WTC11 (cell line): ENCODE data around the gene GAPDHS. TPM values are rescaled to one million over a fixed set of nuclear protein-coding genes. Genes with fewer than 3 reads are reported as not detected.
A peak's percentile ranks its signal among the peaks of the same experiment; 100 is the strongest.

Experiments
- ATAC-seq: fragments of 200-7000 bp; cut with Tn5 transposase; 2 replicates; pipeline ENCODE4 v1.10.0; 2021; ENCODE audit warnings: mild to moderate bottlenecking, moderate library complexity
- CTCF ChIA-PET: fragments of 300-600 bp; sonication (Branson Sonifier 250); formaldehyde crosslinking; loops from one replicate; lab custom pipeline; 2021; ENCODE audit warnings: antibody characterized with exemption; lab: Charles Lee
- POLR2A ChIA-PET: fragments of 350-600 bp; sonication (Branson Sonifier 250); formaldehyde crosslinking; loops from one replicate; lab custom pipeline; 2021; ENCODE audit warnings: antibody characterized with exemption; lab: Charles Lee
- DNase-seq: peaks from one replicate; pipeline ENCODE4 v3.0.0; 2021; ENCODE audit warnings: low spot score
- H3K27ac Mint-ChIP-seq: 2 replicates; pipeline ENCODE4 v1.8.0; 2021; ENCODE audit warnings: mixed read lengths
- H3K27me3 Mint-ChIP-seq: 2 replicates; pipeline ENCODE4 v1.8.0; 2021; ENCODE audit warnings: low read depth, mild to moderate bottlenecking, moderate library complexity, mixed read lengths
- H3K36me3 Mint-ChIP-seq: 2 replicates; pipeline ENCODE4 v1.8.0; 2021; ENCODE audit warnings: mixed read lengths
- H3K4me1 Mint-ChIP-seq: 2 replicates; pipeline ENCODE4 v1.8.0; 2022; ENCODE audit warnings: mixed read lengths
- H3K4me3 Mint-ChIP-seq: 2 replicates; pipeline ENCODE4 v1.8.0; 2021; ENCODE audit warnings: mild to moderate bottlenecking, moderate library complexity, mixed read lengths
- H3K9me3 Mint-ChIP-seq: 2 replicates; pipeline ENCODE4 v1.8.0; 2021; ENCODE audit warnings: mixed read lengths
- CBFB ChIP-seq: sonication (generic); formaldehyde crosslinking; IDR thresholded peaks from 2 replicates; pipeline ENCODE4 v1.8.1; 2022; ENCODE audit warnings: mild to moderate bottlenecking, low read depth, missing genetic modification reagents
- EMX1 ChIP-seq: fragments of 250-450 bp; sonication (Bioruptor Pico); IDR thresholded peaks from 2 replicates; pipeline ENCODE4 v1.8.0; 2021; ENCODE audit warnings: mild to moderate bottlenecking
- ESRRA ChIP-seq: sonication (generic); formaldehyde crosslinking; IDR thresholded peaks from 2 replicates; pipeline ENCODE4 v1.8.1; 2022; ENCODE audit warnings: mild to moderate bottlenecking, missing genetic modification reagents, borderline replicate concordance
- GABPB1 ChIP-seq: sonication (generic); formaldehyde crosslinking; IDR thresholded peaks from 2 replicates; pipeline ENCODE4 v1.8.1; 2023; ENCODE audit warnings: mild to moderate bottlenecking, missing genetic modification reagents
- GRHL2 ChIP-seq: fragments of 250-450 bp; sonication (Bioruptor Pico); IDR thresholded peaks from 2 replicates; pipeline ENCODE4 v1.8.0; 2022; ENCODE audit warnings: mild to moderate bottlenecking, moderate library complexity; ENCODE audit not compliant: insufficient replicate concordance, severe bottlenecking
- GTF2I ChIP-seq: fragments of 250-450 bp; sonication (Bioruptor Pico); conservative IDR thresholded peaks from 2 replicates; pipeline ENCODE4 v1.4.0; 2021; ENCODE audit warnings: mild to moderate bottlenecking
- JUN ChIP-seq: sonication (generic); formaldehyde crosslinking; IDR thresholded peaks from 2 replicates; pipeline ENCODE4 v1.8.0; 2023; ENCODE audit warnings: mild to moderate bottlenecking, missing genetic modification reagents
- NR1H2 ChIP-seq: sonication (generic); formaldehyde crosslinking; IDR thresholded peaks from 2 replicates; pipeline ENCODE4 v1.9.0; 2021; ENCODE audit warnings: mild to moderate bottlenecking, moderate library complexity, missing genetic modification reagents
- SP1 ChIP-seq: sonication (generic); formaldehyde crosslinking; conservative IDR thresholded peaks from 2 replicates; pipeline ENCODE4 v1.8.1; 2022; ENCODE audit warnings: missing genetic modification reagents
- TEAD4 ChIP-seq: sonication (generic); formaldehyde crosslinking; IDR thresholded peaks from 2 replicates; pipeline ENCODE4 v1.8.0; 2022; ENCODE audit warnings: mild to moderate bottlenecking, missing genetic modification reagents
- ZNF232 ChIP-seq: sonication (generic); formaldehyde crosslinking; IDR thresholded peaks from 2 replicates; pipeline ENCODE4 v1.8.0; 2022; ENCODE audit warnings: mild to moderate bottlenecking, missing genetic modification reagents
- total RNA-seq: library from RNA; stranded (reverse); gene quantifications from 3 replicates; pipeline ENCODE4 v1.2.3, GENCODE V29; 2021
- TF ChIP-seq, protein P1 (sequence below): sonication (generic); formaldehyde crosslinking; conservative IDR thresholded peaks from 2 replicates; pipeline ENCODE4 v1.8.1; 2023; ENCODE audit warnings: mild to moderate bottlenecking, low read depth, missing genetic modification reagents, moderate library complexity
- TF ChIP-seq, protein P2 (sequence below): sonication (generic); formaldehyde crosslinking; IDR thresholded peaks from 2 replicates; pipeline ENCODE4 v1.8.1; 2023; ENCODE audit warnings: mild to moderate bottlenecking, missing genetic modification reagents
- TF ChIP-seq, protein P3 (sequence below): sonication (generic); formaldehyde crosslinking; IDR thresholded peaks from 2 replicates; pipeline ENCODE4 v1.8.1; 2023; ENCODE audit warnings: mild to moderate bottlenecking, missing genetic modification reagents, moderate library complexity
- TF ChIP-seq, protein P4 (sequence below): sonication (generic); formaldehyde crosslinking; IDR thresholded peaks from 2 replicates; pipeline ENCODE4 v1.8.0; 2022; ENCODE audit warnings: missing genetic modification reagents
- TF ChIP-seq, protein P5 (sequence below): sonication (generic); formaldehyde crosslinking; IDR thresholded peaks from 2 replicates; pipeline ENCODE4 v1.8.1; 2022; ENCODE audit warnings: missing genetic modification reagents, borderline replicate concordance
- TF ChIP-seq, protein P6 (sequence below): sonication (generic); formaldehyde crosslinking; IDR thresholded peaks from 2 replicates; pipeline ENCODE4 v1.8.0; 2022; ENCODE audit warnings: mild to moderate bottlenecking, missing genetic modification reagents

GAPDHS gene
- total RNA-seq, 1 experiment from 2014 or later, result 0.20 TPM

DNA sequence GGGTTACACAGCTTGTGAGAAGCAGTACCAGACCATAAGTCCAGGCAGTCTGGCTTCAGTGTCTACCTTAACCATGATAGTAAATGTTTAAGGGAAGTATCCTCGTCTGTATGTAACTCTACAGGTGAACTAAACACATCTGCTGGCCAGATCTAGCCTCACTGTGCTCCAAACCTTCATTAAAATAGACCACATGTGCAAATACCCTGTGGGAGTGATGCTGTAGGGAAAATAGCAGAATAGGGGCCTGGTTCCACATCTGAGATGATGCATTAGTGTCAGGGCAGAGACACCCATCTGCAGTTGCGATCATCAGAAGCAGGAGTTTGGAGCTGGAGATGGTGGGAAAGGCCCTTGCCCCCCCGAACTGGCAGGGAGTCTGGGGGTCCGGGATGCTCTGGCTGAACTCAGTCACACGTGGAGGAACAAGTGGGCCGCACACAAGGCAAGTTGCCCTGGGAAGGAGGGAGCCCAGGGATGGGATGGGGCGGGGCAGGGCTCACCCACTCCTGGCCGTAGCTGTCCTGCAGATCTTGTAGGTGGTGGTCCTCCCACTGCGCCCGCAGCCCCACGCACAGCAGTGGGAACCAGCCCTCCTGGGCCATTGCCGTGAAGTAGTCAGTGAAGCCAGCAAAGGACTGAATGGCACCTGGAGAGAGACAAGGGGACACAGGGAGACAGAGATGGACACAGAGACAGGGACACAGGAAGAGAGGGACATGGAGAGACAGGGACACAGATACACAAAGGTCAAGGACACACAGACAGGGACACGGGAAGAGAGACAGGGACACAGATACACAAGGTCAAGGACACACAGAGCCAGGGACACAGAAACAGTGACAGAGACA lies 19.5 kb downstream of the GAPDHS start:
- Mint-ChIP-seq H3K27me3 (peaks cover 16% of the 10 kb centered on the region), H3K4me1 (peaks cover 14% of the 10 kb centered on the region), H3K9me3 (no peaks in the 10 kb centered on the region), H3K36me3 (0 out of 2 replicates have a peak, but pooled peaks cover 3% of the 10 kb centered on the region), H3K27ac (peak overlapping the region; percentile 17; the same call in 1 of the 2 replicates), H3K4me3 (no peak overlapping the region)
- CTCF ChIA-PET, result interaction anchor here (0.8 to 1.4 kb wide), 3 partner anchors 40 to 121 kb away, joined by 3 to 4 read pairs (median 4); no protein-coding TSS in a partner anchor
- no peak for ATAC-seq
- TF ChIP-seq, protein P1, sequence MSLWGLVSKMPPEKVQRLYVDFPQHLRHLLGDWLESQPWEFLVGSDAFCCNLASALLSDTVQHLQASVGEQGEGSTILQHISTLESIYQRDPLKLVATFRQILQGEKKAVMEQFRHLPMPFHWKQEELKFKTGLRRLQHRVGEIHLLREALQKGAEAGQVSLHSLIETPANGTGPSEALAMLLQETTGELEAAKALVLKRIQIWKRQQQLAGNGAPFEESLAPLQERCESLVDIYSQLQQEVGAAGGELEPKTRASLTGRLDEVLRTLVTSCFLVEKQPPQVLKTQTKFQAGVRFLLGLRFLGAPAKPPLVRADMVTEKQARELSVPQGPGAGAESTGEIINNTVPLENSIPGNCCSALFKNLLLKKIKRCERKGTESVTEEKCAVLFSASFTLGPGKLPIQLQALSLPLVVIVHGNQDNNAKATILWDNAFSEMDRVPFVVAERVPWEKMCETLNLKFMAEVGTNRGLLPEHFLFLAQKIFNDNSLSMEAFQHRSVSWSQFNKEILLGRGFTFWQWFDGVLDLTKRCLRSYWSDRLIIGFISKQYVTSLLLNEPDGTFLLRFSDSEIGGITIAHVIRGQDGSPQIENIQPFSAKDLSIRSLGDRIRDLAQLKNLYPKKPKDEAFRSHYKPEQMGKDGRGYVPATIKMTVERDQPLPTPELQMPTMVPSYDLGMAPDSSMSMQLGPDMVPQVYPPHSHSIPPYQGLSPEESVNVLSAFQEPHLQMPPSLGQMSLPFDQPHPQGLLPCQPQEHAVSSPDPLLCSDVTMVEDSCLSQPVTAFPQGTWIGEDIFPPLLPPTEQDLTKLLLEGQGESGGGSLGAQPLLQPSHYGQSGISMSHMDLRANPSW (CRISPR knock-in tag), result no peak
- TF ChIP-seq, protein P2, sequence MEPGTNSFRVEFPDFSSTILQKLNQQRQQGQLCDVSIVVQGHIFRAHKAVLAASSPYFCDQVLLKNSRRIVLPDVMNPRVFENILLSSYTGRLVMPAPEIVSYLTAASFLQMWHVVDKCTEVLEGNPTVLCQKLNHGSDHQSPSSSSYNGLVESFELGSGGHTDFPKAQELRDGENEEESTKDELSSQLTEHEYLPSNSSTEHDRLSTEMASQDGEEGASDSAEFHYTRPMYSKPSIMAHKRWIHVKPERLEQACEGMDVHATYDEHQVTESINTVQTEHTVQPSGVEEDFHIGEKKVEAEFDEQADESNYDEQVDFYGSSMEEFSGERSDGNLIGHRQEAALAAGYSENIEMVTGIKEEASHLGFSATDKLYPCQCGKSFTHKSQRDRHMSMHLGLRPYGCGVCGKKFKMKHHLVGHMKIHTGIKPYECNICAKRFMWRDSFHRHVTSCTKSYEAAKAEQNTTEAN (CRISPR knock-in tag), result no peak
- POLR2A ChIA-PET, result no interaction called here
- DNase-seq, result no peak

DNA sequence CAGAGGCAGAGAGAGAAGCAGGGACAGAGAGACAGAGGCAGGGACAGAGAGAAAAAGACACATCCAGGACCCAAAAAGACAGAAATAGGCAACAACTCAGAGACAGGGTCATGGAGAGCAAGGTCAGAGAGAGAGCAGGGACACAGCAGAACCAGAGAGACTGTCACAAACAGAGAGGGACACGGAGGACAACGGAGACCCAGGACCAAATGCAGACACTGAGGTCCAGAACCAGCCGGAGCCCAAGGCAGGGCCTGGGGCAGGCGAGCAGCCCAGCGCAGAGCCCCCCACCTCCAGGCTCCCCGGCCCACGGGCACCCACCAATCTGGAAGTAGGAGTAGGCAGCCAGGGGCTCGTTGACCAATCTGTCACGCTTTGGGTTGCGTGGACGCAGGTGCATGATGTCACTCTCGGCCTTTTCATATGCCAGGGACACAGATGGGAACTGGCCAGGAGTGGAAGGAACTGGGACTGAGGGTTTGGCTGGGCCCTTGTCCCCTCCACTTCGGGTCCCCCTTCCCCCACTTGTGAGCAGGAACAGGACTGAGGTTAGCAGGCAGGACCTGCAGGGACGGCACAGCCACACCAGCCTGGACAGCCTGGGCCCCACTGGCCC lies 20.2 kb downstream of the GAPDHS start:
- 0 out of 2 replicates have a peak, but pooled peaks cover 3% of the 10 kb centered on the region for H3K36me3 Mint-ChIP-seq
- DNase-seq (no peak), ATAC-seq (no peak)
- peak overlapping the region; percentile 17; the same call in 1 of the 2 replicates for H3K27ac Mint-ChIP-seq
- ChIA-PET POLR2A (no interaction called here), CTCF (no interaction called here)
- H3K4me1 Mint-ChIP-seq, result peaks cover 14% of the 10 kb centered on the region
- H3K27me3 Mint-ChIP-seq, result peaks cover 19% of the 10 kb centered on the region
- H3K4me3 Mint-ChIP-seq, result no peak overlapping the region
- H3K9me3 Mint-ChIP-seq, result no peaks in the 10 kb centered on the region
- TF ChIP-seq GRHL2 (CRISPR knock-in tag) (no peak), EMX1 (no peak), JUN (CRISPR knock-in tag) (no peak), TEAD4 (CRISPR knock-in tag) (no peak), GABPB1 (no peak), GTF2I (CRISPR knock-in tag) (no peak), CBFB (CRISPR knock-in tag) (no peak), ESRRA (no peak), SP1 (no peak), ZNF232 (CRISPR knock-in tag) (no peak), NR1H2 (CRISPR knock-in tag) (no peak)
- TF ChIP-seq, protein P3, sequence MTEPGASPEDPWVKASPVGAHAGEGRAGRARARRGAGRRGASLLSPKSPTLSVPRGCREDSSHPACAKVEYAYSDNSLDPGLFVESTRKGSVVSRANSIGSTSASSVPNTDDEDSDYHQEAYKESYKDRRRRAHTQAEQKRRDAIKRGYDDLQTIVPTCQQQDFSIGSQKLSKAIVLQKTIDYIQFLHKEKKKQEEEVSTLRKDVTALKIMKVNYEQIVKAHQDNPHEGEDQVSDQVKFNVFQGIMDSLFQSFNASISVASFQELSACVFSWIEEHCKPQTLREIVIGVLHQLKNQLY (CRISPR knock-in tag), result no peak
- TF ChIP-seq, protein P4, sequence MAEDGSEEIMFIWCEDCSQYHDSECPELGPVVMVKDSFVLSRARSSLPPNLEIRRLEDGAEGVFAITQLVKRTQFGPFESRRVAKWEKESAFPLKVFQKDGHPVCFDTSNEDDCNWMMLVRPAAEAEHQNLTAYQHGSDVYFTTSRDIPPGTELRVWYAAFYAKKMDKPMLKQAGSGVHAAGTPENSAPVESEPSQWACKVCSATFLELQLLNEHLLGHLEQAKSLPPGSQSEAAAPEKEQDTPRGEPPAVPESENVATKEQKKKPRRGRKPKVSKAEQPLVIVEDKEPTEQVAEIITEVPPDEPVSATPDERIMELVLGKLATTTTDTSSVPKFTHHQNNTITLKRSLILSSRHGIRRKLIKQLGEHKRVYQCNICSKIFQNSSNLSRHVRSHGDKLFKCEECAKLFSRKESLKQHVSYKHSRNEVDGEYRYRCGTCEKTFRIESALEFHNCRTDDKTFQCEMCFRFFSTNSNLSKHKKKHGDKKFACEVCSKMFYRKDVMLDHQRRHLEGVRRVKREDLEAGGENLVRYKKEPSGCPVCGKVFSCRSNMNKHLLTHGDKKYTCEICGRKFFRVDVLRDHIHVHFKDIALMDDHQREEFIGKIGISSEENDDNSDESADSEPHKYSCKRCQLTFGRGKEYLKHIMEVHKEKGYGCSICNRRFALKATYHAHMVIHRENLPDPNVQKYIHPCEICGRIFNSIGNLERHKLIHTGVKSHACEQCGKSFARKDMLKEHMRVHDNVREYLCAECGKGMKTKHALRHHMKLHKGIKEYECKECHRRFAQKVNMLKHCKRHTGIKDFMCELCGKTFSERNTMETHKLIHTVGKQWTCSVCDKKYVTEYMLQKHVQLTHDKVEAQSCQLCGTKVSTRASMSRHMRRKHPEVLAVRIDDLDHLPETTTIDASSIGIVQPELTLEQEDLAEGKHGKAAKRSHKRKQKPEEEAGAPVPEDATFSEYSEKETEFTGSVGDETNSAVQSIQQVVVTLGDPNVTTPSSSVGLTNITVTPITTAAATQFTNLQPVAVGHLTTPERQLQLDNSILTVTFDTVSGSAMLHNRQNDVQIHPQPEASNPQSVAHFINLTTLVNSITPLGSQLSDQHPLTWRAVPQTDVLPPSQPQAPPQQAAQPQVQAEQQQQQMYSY (CRISPR knock-in tag), result no peak
- TF ChIP-seq, protein P5, sequence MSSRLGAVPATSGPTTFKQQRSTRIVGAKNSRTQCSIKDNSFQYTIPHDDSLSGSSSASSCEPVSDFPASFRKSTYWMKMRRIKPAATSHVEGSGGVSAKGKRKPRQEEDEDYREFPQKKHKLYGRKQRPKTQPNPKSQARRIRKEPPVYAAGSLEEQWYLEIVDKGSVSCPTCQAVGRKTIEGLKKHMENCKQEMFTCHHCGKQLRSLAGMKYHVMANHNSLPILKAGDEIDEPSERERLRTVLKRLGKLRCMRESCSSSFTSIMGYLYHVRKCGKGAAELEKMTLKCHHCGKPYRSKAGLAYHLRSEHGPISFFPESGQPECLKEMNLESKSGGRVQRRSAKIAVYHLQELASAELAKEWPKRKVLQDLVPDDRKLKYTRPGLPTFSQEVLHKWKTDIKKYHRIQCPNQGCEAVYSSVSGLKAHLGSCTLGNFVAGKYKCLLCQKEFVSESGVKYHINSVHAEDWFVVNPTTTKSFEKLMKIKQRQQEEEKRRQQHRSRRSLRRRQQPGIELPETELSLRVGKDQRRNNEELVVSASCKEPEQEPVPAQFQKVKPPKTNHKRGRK, result no peak
- TF ChIP-seq, protein P6, sequence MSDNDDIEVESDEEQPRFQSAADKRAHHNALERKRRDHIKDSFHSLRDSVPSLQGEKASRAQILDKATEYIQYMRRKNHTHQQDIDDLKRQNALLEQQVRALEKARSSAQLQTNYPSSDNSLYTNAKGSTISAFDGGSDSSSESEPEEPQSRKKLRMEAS, result no peak
- TF ChIP-seq, protein P1 (CRISPR knock-in tag), result no peak
